GM15510 (cell line): Measurements from ENCODE around the gene FAM107B.

ENCODE experiments used
- POLR2A ChIP-seq: IDR thresholded peaks from 3 replicates; pipeline ENCODE4 v1.6.1; 2011; ENCODE audit warnings: borderline replicate concordance; ENCODE audit not compliant: insufficient read length; ENCODE audit errors: extremely low read depth

The FAM107B gene

DNA sequence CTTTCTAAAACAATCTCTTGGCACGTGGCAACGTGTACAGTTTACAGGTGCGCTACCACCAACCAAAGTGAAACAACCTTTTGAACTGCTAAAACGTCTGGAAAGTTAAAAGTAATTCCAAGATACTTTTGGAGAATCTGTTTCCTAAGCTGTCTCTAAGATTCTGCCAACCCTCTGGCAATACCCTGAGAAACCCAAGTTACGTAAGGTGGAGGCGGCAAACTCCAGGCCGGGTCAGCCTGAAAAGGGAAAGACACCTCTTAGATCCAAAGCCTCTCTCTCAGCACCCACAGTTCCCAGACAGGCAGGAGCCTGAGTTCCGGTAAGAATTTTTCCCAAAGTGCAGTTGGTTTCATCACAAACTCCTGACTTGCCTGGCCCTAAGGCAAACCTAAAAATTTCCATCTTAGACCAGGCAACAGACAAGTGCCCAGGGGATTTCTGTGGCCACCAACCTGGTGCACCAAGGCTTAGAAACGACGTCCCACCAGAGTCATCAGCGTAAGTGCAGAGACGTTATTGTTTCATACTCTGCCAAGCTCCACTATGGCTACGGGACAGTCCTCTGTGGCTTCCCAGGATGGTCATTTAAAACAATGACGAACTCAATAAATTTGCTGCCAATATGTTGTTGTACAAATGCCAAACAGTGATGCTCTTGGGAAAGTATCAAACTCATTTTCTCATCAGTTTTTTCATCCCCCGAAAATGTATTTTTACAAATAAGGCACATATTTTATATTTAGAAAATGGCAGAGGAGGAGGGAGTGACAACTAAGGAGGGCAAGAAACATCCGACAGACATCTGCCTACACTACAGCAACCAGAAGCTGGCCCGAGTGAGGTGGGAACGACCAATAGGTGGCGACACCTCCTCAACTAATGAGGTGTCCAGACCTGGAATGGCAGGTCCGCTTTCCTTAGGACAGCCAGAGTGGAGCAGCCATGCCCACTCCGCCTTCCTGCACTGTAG is 238.2 kb downstream of the FAM107B start:
- TF ChIP-seq POLR2A, result no peak

DNA sequence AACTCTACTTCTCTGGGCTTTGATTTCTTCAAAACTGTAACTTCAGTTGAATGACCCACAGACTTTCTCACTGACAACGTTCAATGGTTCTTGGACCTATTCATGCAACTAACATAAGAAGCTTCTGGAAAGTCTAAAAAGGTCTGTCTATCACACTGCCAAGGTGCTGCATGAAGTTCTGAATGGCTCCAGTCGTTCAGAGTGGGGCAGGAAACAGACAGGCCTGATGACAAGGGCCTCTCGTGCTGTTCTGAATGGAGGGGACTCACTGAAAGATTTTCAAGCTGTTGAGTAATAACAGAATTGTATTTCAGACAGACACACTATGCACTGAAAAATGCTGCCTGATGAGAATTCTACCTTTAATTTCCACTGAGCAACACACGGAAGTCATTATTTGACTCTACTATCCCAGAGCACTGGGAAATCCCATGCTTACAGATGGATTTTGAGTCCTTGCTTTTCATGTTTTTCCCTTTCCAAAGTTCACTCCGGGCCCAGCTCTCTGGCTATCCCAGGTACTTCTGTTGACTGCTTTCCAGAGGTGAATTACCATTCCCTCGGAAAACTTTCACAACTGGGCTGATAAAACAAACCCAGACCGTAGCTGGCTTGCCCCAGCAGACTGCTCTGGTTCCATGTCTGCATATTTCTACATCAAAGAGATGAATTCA is 239.1 kb downstream of the FAM107B start:
- no peak for TF ChIP-seq POLR2A

- TF ChIP-seq POLR2A, result no peak
Measured at GRCh38 chr10:14534152-14534551, 240.5 kb downstream of the FAM107B start.

DNA sequence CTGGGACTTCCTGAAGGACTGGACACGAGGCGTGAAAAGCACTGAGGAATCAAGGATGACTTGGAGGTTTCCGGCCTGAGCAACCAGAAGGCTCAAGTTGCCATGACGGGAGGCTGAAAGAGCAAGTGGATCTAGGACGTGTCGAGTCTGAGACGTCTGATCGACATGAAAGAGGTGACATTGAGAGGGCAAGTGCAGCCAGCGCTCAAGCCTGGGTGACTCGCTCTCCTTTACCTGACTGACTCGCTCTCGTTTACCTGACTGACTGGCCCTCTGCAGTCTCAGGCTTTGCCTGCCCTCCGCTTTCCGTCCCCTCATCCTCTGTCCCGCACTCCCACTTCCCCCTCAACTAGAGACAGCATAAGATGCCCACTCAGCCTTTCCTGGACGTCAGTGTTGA is 241.4 kb downstream of the FAM107B start:
- TF ChIP-seq POLR2A, result no peak

DNA sequence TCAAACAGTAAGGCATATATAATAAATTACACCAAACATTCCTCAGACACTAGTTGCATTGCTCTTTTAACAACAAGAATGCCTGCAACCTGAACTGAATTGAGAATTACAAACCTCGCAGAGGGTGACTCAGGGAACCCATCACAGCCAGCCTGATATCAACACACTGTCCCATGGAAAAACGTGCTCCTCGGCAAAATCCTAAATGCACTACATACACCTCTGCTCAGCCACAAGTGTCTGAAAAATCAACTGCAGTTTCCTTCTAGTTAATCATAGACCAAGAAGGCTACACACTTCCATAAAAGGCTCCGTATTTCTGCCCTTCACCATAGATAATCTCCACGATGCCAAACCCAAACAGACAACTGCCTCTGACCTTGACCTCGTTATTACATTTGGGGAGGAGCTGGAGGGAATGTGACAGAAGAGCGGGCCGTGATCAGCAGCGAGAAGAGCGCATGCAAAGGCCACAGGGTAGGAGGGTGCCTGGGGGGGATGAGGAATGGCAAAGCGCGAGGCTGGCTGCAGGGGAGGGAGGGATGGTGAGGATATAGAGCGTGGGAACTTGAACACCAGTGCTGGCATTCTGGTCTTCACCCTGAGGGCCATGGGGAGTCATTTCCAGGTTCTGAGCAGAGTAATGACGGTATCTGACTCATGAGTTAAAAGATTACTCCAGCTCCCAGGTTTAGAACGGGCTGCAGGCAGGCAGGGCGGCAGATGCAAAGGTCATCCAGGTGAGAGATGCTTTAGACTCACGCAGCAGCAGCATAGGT is 242.0 kb downstream of the FAM107B start:
- no peak for TF ChIP-seq POLR2A

GRCh38 chr10:14531974-14532373 is 242.7 kb downstream of the FAM107B start:
- no peak for TF ChIP-seq POLR2A

- no peak for TF ChIP-seq POLR2A
Measured at GRCh38 chr10:14530465-14530864, 244.2 kb downstream of the FAM107B start.

DNA sequence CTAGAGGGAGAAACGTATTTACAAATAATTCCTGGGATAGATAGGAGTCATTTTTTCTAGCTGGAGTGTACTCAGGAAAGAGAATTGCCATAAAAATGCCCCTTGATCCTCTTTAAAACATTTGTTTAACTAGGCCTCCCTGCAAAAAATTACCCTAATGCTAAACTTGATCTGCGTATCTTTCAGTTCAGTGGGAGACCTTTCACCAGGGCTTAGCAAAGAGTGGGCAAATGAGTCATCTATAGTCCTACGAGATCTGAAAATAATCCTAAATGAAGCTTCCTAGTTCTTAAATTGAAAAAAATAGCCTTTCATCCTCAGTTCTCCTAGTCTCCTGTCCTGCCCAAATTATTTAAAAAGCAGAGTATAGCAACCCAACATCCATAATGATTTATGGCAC is 245.3 kb downstream of the FAM107B start:
- no peak for TF ChIP-seq POLR2A

DNA sequence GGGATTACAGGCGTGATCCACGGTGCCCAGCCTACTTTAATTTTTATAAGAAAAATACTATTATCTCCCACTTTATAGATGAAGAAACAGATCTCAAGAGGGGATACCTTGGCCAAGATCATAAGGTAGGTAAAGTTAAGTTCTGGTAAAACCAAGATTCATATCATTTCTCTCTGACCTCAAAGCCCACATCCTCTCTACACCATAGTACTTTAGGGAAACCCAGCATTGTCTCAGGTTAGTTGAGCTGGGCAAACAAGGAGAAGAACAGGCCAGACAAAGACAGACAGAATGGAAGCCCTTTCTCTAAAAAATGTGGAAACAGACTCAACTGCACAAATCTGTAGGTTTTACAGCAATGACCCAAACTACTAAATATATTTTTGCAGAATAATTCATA is 246.2 kb downstream of the FAM107B start:
- TF ChIP-seq POLR2A, result no peak

GRCh38 chr10:14527915-14528314 is 246.8 kb downstream of the FAM107B start:
- no peak for TF ChIP-seq POLR2A

- TF ChIP-seq POLR2A, result no peak
Measured at GRCh38 chr10:14527134-14527844, 247.4 kb downstream of the FAM107B start.

DNA sequence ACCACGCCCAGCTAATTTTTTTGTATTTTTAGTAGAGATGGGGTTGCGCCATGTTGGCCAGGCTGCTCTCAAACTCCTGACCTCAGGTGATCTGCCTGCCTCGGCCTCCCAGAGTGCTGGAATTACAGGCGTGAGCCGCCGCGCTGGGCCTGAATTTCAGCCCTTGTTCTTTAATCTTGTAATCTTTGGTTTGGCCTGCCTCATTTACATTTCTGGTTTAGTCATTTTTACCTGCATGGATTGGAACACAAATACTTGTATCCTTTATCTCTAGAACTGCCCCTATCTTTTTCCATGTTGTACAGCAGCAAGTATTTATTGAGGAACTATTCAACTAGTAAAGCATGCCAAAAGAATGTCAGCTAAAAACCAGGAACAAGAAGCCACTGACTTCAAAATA is 248.4 kb downstream of the FAM107B start:
- TF ChIP-seq POLR2A, result no peak

- TF ChIP-seq POLR2A, result no peak
Measured at GRCh38 chr10:14524691-14525324, 249.9 kb downstream of the FAM107B start.

GRCh38 chr10:14523286-14523685 is 251.4 kb downstream of the FAM107B start:
- TF ChIP-seq POLR2A, result no peak

GRCh38 chr10:14519785-14520184 is 254.9 kb downstream of the FAM107B start:
- TF ChIP-seq POLR2A, result no peak

DNA sequence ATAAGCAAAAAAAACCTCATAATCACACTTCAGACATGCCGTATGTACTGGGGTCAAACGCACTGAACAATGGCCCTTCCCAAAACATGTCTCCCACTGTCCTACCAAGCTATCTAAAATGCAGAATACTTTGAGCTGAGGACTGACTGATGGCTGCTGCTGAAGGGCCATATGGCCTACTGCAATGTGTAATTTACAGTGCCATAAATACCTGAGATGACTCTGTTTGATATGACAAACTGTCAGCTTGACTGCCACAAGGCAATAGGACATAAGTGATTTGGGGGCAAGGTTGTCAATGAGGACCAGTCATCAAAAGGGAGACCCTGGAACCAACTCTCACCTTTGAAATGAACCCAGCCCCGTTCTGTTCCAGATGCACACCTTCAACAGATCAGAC is 256.5 kb downstream of the FAM107B start:
- TF ChIP-seq POLR2A, result no peak
